H9 (cell line): ENCODE measurements around the gene CDC5L. TPM values are rescaled to one million over a fixed set of nuclear protein-coding genes. Genes with fewer than 3 reads are reported as not detected.

Source experiments
- DNase-seq: peaks from one replicate; pipeline ENCODE4 v3.0.0-alpha.2; 2017
- H2AFZ ChIP-seq: one replicate; pipeline ENCODE4 v1.6.1; 2013; ENCODE audit warnings: mild to moderate bottlenecking, low read length, control low read depth, moderate library complexity
- H2AK5ac ChIP-seq: 2 replicates; pipeline ENCODE4 v1.6.1; 2013; ENCODE audit warnings: low read length, control low read depth, mixed read lengths; ENCODE audit not compliant: insufficient read length
- H2BK120ac ChIP-seq: one replicate; pipeline ENCODE4 v1.6.1; 2013; ENCODE audit warnings: low read depth, mild to moderate bottlenecking, low read length, control low read depth, inconsistent platforms; ENCODE audit not compliant: poor library complexity, severe bottlenecking
- H2BK12ac ChIP-seq: 2 replicates; pipeline ENCODE4 v1.6.1; 2013; ENCODE audit warnings: low read length, control low read depth, mixed read lengths, low read depth; ENCODE audit not compliant: insufficient read length
- H2BK15ac ChIP-seq: 2 replicates; pipeline ENCODE4 v1.6.1; 2013; ENCODE audit warnings: low read depth, low read length, control low read depth
- H2BK20ac ChIP-seq: one replicate; pipeline ENCODE4 v1.6.1; 2013; ENCODE audit warnings: low read depth, mild to moderate bottlenecking, low read length, control low read depth, inconsistent platforms; ENCODE audit not compliant: poor library complexity, severe bottlenecking
- H2BK5ac ChIP-seq: 2 replicates; pipeline ENCODE4 v1.6.1; 2013; ENCODE audit warnings: low read length, control low read depth, mixed read lengths; ENCODE audit not compliant: insufficient read length
- H3K14ac ChIP-seq: 2 replicates; pipeline ENCODE4 v1.6.1; 2013; ENCODE audit warnings: low read length, control low read depth; ENCODE audit not compliant: insufficient read depth
- H3K18ac ChIP-seq: 2 replicates; pipeline ENCODE4 v1.6.1; 2013; ENCODE audit warnings: low read depth, mild to moderate bottlenecking, mixed read lengths, low read length, control low read depth; ENCODE audit not compliant: insufficient read length
- H3K23ac ChIP-seq: 2 replicates; pipeline ENCODE4 v1.6.1; 2013; ENCODE audit warnings: low read length, control low read depth, mixed read lengths, low read depth; ENCODE audit not compliant: insufficient read length
- H3K23me2 ChIP-seq: 2 replicates; pipeline ENCODE4 v1.6.1; 2013; ENCODE audit warnings: low read depth, mild to moderate bottlenecking, mixed read lengths, low read length, control low read depth; ENCODE audit not compliant: insufficient read length, poor library complexity, severe bottlenecking
- H3K27ac ChIP-seq: 2 replicates; pipeline ENCODE4 v1.5.1; 2013; ENCODE audit warnings: low read length, control low read depth, mixed read lengths, low read depth; ENCODE audit not compliant: insufficient read length
- H3K27me3 ChIP-seq: 2 replicates; pipeline ENCODE4 v1.6.1; 2013; ENCODE audit warnings: low read length, control low read depth, inconsistent platforms; ENCODE audit not compliant: insufficient read depth
- H3K4ac ChIP-seq: 2 replicates; pipeline ENCODE4 v1.6.1; 2013; ENCODE audit warnings: low read depth, mild to moderate bottlenecking, control low read depth, inconsistent platforms, low read length, moderate library complexity
- H3K4me1 ChIP-seq: 2 replicates; pipeline ENCODE4 v1.6.1; 2013; ENCODE audit warnings: low read length, control low read depth, inconsistent platforms; ENCODE audit not compliant: insufficient read depth
- H3K4me2 ChIP-seq: 2 replicates; pipeline ENCODE4 v1.6.1; 2013; ENCODE audit warnings: low read length, control low read depth, mixed read lengths; ENCODE audit not compliant: insufficient read length, insufficient read depth
- H3K56ac ChIP-seq: 2 replicates; pipeline ENCODE4 v1.6.1; 2013; ENCODE audit warnings: low read depth, mild to moderate bottlenecking, mixed read lengths, low read length, control low read depth; ENCODE audit not compliant: insufficient read length
- H3K79me1 ChIP-seq: 2 replicates; pipeline ENCODE4 v1.6.1; 2013; ENCODE audit warnings: low read depth, mild to moderate bottlenecking, moderate library complexity, low read length, control low read depth, inconsistent platforms; ENCODE audit not compliant: insufficient read depth, poor library complexity, severe bottlenecking
- H3K79me2 ChIP-seq: 2 replicates; pipeline ENCODE4 v1.6.1; 2013; ENCODE audit warnings: low read length, control low read depth, inconsistent platforms; ENCODE audit not compliant: insufficient read depth
- H3K9ac ChIP-seq: 2 replicates; pipeline ENCODE4 v1.6.1; 2013; ENCODE audit warnings: low read length, control low read depth, mixed read lengths; ENCODE audit not compliant: insufficient read length; ENCODE audit errors: extremely low read depth
- H3K9me3 ChIP-seq: one replicate; pipeline ENCODE4 v1.6.1; 2013; ENCODE audit warnings: low read depth, low read length, inconsistent platforms; ENCODE audit not compliant: control insufficient read depth
- H3T11ph ChIP-seq: one replicate; pipeline ENCODE4 v1.6.1; 2013; ENCODE audit warnings: mild to moderate bottlenecking, low read length, control low read depth, inconsistent platforms
- H4K20me1 ChIP-seq: one replicate; pipeline ENCODE4 v1.6.1; 2013; ENCODE audit not compliant: control insufficient read depth, insufficient read length, insufficient read depth
- H4K5ac ChIP-seq: 2 replicates; pipeline ENCODE4 v1.6.1; 2013; ENCODE audit warnings: low read depth, mild to moderate bottlenecking, mixed read lengths, low read length, control low read depth; ENCODE audit not compliant: insufficient read length
- H4K8ac ChIP-seq: replicated peaks from 2 replicates; pipeline ENCODE4 v1.6.1; 2013; ENCODE audit warnings: low read length, control low read depth, mixed read lengths, low read depth; ENCODE audit not compliant: insufficient read length
- H4K91ac ChIP-seq: 2 replicates; pipeline ENCODE4 v1.6.1; 2013; ENCODE audit warnings: low read depth, mild to moderate bottlenecking, moderate library complexity, mixed read lengths, low read length, control low read depth; ENCODE audit not compliant: insufficient read length
- H3K27ac Mint-ChIP-seq, 3 experiments: 2 replicates in 2 of 3; 3 replicates in 1 of 3; pipeline ENCODE4 v1.8.0; 2020 to 2021; ENCODE audit warnings: mixed read lengths in 3 of 3, mild to moderate bottlenecking in 1 of 3, moderate library complexity in 1 of 3
- H3K27me3 Mint-ChIP-seq: 2 replicates; pipeline ENCODE4 v1.8.0; 2021; ENCODE audit warnings: low read depth, mild to moderate bottlenecking, moderate library complexity, mixed read lengths
- H3K36me3 Mint-ChIP-seq, 3 experiments: 2 replicates in 2 of 3; 3 replicates in 1 of 3; pipeline ENCODE4 v1.8.0; 2020 to 2021; ENCODE audit warnings: low read depth in 3 of 3, mixed read lengths in 3 of 3; ENCODE audit not compliant: insufficient read depth in 1 of 3
- H3K4me1 Mint-ChIP-seq, 2 experiments: 2 replicates each; pipeline ENCODE4 v1.8.0; 2020; ENCODE audit warnings: mixed read lengths in 2 of 2
- H3K4me3 Mint-ChIP-seq, 2 experiments: 2 replicates in 1 of 2; 3 replicates in 1 of 2; pipeline ENCODE4 v1.8.0; 2020 to 2021; ENCODE audit warnings: mild to moderate bottlenecking in 2 of 2, mixed read lengths in 2 of 2, moderate library complexity in 1 of 2
- H3K9me3 Mint-ChIP-seq, 2 experiments: 2 replicates in 1 of 2; 3 replicates in 1 of 2; pipeline ENCODE4 v1.8.0; 2020; ENCODE audit warnings: mild to moderate bottlenecking in 2 of 2, mixed read lengths in 2 of 2, moderate library complexity in 1 of 2
- WGBS: extraction: QIAGEN DNeasy Blood & Tissue Kit; methylation state at CpG from one replicate; pipeline ENCODE4 v1.1.7; 2013; ENCODE audit warnings: missing lambda C conversion rate, low lambda C conversion rate, mixed read lengths; ENCODE audit not compliant: insufficient read length; ENCODE audit errors: extremely low coverage; 5-methylcytosine and 5-hydroxymethylcytosine counted together
- total RNA-seq: library from RNA; stranded (reverse); gene quantifications from 2 replicates; pipeline ENCODE4 v1.2.1, GENCODE V29; 2021
- TF ChIP-seq, protein P1 (sequence below): fragments of 200-600 bp; sonication (generic); conservative IDR thresholded peaks from 3 replicates; pipeline ENCODE4 v1.8.0; 2021; ENCODE audit warnings: antibody characterized with exemption, mild to moderate bottlenecking

Gene CDC5L
- total RNA-seq, 1 experiment from 2014 or later = 34.3 TPM

DNA sequence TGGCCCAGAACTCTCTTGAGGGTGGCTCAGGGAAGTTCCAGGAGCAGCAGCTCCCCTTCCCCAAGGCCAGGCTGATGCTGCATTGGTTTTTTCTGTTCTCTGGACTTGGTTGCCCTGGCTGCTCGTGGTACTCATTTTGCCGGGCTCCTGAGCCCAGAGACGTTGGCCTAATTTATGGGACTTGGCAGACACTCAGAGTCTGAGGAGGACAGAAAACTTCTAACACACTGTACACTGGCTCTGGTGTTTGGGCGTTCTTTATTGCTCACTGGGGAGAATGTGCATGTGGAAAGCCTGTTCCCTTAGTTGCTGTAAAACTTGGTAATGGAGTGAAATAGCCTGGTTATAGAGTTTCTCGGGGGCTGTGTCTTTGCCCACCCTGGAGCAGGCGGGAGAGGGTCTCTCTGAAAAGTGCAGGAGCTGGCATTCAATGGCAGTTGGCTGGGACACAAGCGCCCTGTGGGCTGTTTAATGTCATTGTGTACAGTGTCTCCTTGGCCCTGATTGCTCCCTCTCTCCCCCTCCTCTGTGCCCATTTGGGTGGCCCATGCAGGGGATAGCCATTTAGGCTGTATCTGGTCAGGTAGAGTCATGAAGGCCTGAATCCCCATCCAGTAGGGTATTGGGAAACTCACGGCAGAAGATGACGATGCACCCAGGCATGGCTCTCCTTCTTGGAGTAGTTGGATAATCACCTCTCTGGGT, 109.3 kb downstream of the CDC5L start:
- peaks cover 6% of the 10 kb centered on the region; the same call in 1 of the 2 replicates for H3K4me1 ChIP-seq
- Mint-ChIP-seq H3K27ac (no peak overlapping the region), H3K36me3 (no peaks in the 10 kb centered on the region; a peak in 1 of 7 replicates), H3K9me3 (no peaks in the 10 kb centered on the region), H3K4me3 (no peak overlapping the region), H3K27me3 (0 out of 2 replicates have a peak, but pooled peaks cover 3% of the 10 kb centered on the region), H3K4me1 (peaks cover 21 to 25% of the 10 kb centered on the region in 2 experiments)
- H3K18ac ChIP-seq = no peak overlapping the region
- no peak overlapping the region for H3K56ac ChIP-seq
- H3K14ac ChIP-seq = no peak overlapping the region
- no peak overlapping the region for H2BK20ac ChIP-seq
- no peaks in the 10 kb centered on the region for H3K9me3 ChIP-seq
- H4K8ac ChIP-seq = no peak overlapping the region
- WGBS = no CpG with 5 or more reads among the region's 9 CpGs
- H4K5ac ChIP-seq = no peak overlapping the region
- H2AFZ ChIP-seq = no peak overlapping the region
- no peaks in the 10 kb centered on the region for H3K27me3 ChIP-seq
- H2BK12ac ChIP-seq = no peak overlapping the region
- H3K23ac ChIP-seq = no peak overlapping the region
- no peak overlapping the region for H3K4me2 ChIP-seq
- H3K4ac ChIP-seq = no peak overlapping the region
- H3K23me2 ChIP-seq = no peaks in the 10 kb centered on the region
- no peaks in the 10 kb centered on the region for H3K79me2 ChIP-seq
- DNase-seq = peak; percentile 13
- no peak overlapping the region for H4K91ac ChIP-seq
- H4K20me1 ChIP-seq = no peaks in the 10 kb centered on the region
- H3K27ac ChIP-seq = no peak overlapping the region
- H2AK5ac ChIP-seq = no peak overlapping the region
- H3K9ac ChIP-seq = no peak overlapping the region
- no peaks in the 10 kb centered on the region for H3K79me1 ChIP-seq
- TF ChIP-seq, protein P1, sequence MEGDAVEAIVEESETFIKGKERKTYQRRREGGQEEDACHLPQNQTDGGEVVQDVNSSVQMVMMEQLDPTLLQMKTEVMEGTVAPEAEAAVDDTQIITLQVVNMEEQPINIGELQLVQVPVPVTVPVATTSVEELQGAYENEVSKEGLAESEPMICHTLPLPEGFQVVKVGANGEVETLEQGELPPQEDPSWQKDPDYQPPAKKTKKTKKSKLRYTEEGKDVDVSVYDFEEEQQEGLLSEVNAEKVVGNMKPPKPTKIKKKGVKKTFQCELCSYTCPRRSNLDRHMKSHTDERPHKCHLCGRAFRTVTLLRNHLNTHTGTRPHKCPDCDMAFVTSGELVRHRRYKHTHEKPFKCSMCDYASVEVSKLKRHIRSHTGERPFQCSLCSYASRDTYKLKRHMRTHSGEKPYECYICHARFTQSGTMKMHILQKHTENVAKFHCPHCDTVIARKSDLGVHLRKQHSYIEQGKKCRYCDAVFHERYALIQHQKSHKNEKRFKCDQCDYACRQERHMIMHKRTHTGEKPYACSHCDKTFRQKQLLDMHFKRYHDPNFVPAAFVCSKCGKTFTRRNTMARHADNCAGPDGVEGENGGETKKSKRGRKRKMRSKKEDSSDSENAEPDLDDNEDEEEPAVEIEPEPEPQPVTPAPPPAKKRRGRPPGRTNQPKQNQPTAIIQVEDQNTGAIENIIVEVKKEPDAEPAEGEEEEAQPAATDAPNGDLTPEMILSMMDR = no peak
- H2BK120ac ChIP-seq = no peak overlapping the region
- H3T11ph ChIP-seq = no peak overlapping the region
- no peak overlapping the region for H2BK15ac ChIP-seq
- no peak overlapping the region for H2BK5ac ChIP-seq
